NCI-H82 treated with DMSO at 0.1 percent for 48 hours (cell line): ENCODE data around the gene NSUN4.
"Not testable (repeated sequence)": the region's sequence is repeated elsewhere in the genome, so short reads cannot be mapped to it uniquely, and the experiment has no call there.

ENCODE experiments used
- DNase-seq: peaks from one replicate; lab custom pipeline; 2025; ENCODE audit not compliant: unreplicated experiment; lab: John Stamatoyannopoulos, UW

NSUN4 gene

DNA sequence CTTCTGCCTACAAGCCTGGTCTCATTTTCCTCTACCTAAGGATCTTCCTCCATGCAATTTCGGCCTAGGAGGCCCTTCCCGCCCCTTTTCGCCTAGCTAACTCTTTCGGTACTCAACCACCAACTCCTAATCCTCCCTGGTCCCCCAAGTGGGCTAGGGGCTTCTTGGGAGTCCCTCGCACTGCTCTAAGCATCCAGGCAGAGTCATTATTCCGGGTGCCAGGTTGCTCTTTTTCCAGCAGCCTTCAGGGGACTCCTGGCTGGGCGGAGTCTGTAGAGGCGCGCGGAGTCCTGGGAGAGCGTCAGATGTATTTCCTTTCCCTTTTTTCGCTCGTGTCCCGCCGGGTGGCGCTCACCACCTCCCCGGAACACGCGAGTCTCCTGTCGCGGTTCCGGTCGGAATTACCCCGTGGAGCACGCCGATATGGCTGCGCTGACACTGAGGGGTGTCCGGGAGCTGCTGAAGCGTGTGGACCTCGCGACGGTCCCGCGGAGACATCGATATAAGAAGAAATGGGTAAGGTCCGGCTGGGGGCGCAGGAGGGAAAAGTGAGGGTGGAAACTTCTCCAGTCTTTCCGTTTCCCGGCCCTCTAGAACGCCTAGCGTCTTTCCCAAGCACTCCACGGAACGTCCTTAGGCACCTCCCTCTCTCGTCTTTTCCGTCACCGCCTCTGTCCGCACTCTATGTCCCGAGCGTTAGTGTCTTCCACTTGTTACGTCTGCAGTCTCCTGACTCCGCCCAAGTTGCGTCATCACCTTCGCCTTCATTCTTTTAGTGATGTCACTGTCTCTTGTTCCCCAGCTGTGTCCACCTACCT, at the start of gene NSUN4:
Gene NSUN4, plus strand, starts transcription at position 404 of the 818 bp plus-strand sequence. Its CDS starts 20 bp downstream, at position 424.
- DNase-seq = peak; percentile 90

DNA sequence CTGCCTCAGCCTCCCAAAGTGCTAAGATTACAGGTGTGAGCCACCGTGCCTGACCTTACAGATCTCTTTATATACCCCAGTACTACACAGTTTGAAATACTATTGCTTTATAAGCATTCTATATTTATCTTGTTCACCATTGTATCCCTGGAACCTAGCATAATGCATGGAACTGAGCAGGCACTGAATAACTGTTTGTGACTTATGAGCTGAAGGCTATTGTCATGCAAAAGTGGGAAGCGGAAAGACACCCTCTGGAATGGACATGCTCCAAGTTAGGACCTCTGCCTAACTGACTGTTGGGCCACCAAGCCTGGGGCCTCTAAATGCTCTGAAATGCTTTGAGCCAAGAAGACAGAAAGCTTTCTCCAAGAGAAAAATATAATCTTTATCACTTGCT, 45.3 kb upstream of the NSUN4 start:
- no peak for DNase-seq

DNA sequence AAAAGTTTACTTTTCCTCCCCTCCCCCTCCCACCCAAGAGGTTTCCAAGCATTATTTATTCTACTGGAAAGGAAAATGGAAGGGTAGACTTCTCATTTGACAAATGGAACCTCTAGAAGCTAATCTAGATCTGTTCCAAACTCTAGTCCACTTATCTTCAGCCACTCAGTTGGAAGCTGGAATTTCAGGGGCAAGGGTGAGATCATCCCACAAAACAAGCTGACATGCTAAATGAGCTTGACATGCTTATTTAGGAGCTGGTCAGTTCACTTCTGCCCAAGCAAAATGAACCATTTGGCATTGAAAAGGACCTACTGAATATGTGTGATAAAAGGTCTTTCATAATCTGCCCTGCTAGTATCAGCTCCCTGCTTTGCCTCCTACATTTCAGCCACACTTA, 42.2 kb upstream of the NSUN4 start:
- no peak for DNase-seq

DNA sequence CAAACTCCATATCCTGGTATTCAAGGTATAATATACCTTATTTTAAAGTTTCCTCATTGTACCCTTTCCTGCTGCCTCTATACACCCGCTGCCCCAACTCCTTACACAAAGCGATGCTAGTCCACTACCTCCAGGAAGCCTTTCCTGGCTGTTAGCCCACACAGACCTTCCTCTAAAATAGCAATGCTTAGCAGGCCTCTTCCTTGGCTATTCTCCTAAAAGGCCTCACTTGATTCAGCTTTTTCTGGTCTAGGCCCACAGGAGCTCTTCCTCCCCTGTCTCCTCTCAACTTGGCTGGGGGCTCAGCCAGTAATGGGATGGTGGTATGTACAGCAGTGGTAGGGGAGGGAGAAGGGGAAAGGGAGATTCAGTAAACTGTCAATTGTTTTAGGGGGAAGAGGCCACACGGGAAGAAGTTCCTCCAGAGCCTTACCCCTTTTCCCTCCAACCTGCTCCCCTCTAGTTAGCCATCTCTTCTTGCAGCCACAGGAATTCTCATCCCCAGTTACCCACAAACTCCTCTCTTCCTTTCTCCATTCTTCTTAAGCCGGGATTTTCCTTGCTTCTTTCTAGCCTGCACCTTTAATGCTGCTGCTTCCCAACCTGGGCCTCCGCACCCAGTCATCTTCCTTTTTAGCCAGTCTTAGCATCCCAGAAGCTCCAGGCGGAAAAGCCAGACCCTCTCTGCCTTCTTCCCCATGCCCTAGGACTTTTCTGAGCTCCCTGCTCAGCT, 39.8 kb upstream of the NSUN4 start:
- DNase-seq = no peak

DNA sequence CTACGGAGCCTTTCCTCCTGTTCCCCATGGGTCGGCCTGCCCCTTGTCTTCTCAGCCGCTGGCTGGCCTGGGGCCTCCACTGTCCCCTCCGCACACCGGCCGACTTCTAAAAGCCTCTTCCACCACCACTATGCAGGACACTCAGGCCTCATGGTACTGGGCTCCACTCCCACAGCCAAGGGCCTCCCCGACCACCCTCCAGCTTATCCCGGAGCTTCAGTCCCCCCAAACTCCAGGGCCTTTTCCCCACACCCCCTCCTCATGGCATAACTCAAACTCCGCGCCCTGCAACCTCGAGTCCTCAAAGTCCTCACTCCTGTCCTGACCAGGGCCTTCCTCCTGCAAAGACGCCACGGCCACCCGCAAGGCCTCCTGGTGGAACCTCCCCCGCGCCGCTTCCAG, 39.2 kb upstream of the NSUN4 start:
- no peak for DNase-seq

DNA sequence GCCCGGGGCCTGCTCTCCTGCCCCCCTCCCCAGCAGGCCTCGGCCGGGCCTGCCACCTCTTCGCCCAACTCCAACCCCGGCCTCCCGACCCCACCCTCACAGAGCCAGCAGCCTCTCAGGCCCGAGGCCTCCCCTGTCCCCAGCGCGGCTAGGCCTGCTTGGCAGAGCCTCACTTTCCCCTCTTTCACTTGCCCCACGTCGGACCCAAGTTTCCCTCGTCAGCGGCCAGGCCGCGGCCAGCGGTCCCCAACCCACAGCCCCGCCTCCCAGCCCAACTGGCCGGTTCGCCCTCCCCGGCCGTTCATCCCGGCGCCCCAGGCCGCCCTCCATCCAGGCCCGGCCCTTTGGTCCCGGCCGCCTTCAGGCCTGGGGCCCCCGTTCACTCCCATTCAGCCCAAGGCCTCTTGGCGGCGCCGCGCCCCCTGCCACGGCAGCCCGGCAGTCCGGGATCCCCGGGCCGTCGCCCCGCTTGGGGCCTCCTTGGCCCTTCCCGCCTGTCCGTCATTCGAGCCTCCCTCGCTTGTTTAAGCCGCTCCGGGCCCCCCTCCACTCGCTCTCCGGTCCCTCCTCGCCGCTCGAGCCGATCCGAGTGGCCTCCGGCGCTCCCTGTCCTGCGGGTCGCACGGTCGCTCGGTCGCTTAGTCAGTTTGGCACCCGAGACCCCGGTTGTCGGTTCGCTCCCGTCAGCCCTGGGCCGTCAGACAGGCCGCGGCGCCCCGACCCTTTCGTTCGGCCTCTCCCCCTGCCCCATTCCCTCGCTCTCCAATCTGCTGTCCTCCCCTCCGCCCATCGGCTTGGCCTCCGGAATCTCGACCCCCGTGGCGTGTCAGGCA, 38.6 kb upstream of the NSUN4 start:
- DNase-seq = no peak

DNA sequence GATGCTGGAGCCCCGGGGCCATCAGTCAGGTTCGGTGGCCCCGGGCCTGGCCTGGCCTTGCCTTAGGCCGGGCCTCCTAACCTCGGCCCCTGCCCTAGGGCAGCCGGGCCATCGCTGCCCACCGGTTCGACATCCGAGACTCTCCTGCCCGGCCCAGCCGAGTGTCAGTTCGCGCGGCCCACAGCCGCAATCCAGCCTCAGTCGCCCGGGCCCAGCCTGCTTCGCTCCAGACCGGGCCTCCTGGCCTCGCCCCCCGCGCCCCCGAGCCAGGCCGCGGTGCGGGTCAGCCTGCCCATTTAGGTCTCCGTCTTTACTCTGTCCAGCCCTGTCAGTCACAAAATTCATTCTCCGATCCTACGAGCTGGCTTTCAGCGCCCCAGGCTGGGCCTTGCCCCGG, 38.0 kb upstream of the NSUN4 start:
- no peak for DNase-seq

DNA sequence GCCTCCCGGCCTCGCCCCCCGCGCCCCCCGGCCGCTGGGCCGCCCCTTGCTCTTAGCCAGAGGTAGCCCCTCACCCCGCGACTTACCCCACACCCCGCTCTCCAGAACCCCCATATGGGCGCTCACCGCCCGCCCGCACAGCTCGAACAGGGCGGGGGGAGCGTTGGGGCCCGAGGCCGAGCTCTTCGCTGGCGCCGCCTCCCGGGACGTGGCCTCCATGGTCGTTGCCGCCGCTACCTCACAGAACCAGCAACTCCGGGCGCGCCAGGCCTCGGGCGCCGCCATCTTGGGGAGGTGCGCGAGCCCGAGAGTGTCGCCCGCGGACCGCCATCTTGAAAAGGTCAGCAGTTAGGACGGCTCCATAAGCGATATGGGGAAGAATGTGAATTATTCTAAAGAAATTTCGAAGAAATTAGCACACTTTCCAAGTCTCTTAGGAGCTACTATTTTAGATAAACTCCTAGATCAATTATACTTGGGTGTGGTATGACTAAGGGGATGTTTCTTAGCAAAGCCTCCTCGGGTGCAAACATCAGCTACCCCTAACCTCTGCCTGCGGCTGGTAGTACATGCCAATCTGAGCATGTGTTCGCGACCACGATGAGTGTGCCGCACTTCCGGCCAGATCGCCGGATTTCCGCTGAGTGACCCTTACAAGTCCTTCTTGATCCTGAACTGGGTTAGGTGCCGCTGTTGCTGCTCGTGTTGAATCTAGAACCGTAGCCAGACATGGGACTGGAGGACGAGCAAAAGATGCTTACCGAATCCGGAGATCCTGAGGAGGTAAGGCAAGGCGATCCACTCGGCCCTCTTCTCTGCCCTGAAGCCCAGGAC, 37.4 kb upstream of the NSUN4 start, which contains the start of the genes LRRC41 and UQCRH:
Gene LRRC41, minus strand, starts transcription at position 579 of the 834 bp plus-strand sequence. Its CDS starts 294 bp downstream, at position 285.
Gene UQCRH, plus strand, starts transcription at position 661 of the 834 bp plus-strand sequence. Its CDS starts 69 bp downstream, at position 730.
- DNase-seq = peak; percentile 91

DNA sequence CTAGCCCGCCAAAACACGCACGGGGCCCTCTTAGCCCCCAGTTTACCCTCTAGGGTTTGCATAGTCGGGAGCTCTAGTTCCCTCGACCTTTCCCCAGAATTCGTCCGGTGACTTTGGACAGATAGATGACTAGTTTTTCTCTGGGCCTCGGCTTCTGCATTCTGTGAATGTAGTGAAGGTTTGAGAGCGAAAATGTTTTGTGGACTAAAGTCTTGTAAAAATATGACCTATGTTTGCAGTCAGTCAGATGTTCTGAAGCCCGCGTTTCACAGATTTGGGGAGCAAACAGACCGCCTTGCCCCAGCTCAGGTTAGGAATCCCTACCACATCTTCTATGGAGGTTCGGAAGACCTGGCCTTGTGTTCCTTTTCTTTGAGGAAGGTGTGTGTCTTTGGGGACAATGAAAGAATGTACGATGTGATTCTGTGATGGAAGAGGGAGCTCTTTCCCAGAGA, 36.7 kb upstream of the NSUN4 start:
- DNase-seq = no peak

DNA sequence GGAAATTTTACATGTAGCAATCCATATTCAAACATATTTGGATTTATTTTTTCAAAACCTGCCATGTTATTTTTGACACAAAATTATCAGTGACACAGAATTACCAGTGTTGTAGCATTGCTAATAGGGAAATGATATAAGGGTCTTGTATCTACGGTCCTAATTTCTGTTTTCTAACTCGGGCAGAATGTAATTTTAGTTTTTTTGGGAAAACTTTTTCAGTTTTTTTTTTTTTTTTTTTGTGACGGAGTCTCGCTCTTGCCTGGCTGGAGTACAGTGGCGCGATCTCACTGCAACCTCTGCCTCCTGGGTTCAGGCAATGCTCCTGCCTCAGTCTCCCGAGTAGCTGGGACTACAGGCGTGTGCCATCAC, 34.5 kb upstream of the NSUN4 start:
- DNase-seq = no peak

DNA sequence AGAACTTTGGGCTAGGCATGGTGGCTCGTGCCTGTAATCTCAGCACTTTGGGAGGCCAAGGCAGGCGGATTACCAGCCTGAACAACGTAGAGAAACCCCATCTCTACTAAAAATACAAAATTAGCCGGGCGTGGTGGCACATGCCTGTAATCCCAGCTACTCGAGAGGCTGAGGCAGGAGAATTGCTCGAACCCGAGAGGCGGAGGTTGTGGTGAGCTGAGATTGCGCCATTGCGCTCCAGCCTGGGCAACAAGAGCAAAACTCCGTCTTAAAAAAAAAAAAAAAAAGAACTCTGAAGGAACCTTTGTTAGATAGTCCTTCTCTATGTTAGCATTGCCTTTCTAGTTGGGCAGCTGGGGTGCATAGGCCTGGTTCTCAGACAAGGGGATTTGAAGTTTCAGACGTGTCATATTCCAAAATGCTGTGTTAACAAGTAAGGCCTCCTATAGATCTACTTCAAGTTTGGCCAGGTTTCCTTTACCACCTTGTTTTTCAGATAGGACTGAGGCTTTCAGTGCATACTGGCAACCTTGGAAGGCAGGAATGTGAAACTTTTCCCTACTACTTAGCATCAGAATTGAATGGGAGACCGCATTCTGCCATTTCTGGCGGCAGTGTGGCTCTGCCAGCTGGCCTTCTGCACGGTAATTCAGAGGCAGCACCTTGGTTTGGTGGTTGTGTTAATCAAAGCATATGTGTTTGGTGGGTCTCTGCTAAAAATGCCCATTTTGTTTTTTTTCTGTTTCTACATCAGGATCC, 31.0 kb upstream of the NSUN4 start:
- no peak for DNase-seq

DNA sequence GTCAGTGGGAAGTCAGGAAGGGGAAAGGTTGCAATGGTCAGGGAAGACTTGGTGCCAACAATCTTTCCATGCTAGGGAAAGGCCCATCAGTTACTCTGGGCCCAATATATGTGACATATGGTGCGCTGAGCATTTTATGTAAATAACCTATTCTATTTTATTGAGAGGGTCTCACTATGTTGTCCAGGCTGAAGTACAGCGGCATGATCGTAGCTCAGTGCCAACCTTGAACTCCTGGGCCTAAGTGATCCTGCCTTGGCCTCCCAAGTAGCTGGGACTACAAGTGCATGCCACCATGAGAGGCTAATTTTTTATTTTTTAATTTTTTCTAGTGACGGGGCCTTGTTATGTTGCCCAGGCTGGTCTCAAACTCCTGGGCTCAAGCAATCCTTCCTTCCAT, 30.3 kb upstream of the NSUN4 start:
- no peak for DNase-seq

DNA sequence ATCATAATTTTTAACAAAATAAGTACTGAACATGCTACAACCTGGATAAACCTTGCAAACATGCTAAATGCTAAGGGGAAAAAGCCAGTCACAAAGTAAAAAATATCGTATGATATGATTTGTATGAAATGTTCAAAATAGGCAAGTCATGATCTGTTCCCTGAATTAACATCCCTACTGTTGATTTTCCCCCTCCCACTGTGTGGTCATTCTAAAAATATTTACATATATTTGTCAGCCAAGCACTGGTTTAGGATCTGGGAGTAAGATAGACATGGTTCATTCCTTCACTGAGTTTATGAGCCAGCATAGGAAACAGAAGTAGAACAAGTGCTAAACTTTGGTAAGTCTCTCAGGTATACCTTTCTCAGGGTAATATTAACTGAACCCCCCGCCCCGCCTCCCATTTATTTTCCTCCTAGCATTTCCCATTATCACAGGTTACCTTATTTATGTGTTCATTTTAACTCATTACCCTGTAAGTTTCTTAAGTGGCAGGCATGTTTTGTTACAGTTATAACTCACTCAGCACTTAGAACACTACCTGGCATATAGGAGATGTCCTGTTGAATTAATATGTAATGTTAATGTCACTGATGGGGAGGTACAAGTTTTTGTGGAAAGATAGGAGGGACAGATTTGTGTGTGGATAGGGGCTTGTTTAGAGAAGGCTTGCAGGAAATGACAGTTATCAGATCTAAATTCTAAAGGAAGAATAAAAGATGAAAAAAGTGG, 24.8 kb upstream of the NSUN4 start:
- DNase-seq = no peak

DNA sequence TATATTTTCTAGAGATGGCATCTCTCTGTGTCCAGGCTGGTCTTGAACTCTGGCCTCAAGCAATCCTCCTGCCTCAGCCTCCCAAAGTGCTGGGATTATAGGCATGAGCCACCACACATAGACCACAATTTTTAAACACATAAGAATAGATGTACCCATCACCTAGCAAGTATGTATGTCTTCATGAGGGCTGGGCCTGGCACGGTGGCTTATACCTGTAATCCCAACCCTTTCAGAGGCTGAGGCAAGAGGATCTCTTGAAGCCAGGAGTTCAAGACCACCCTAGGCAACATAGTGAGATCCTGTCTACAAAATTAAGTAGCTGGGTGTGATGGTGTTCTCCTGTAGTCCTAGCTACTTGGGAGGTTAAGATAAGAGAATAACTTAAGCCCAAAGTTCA, 23.3 kb upstream of the NSUN4 start:
- no peak for DNase-seq

DNA sequence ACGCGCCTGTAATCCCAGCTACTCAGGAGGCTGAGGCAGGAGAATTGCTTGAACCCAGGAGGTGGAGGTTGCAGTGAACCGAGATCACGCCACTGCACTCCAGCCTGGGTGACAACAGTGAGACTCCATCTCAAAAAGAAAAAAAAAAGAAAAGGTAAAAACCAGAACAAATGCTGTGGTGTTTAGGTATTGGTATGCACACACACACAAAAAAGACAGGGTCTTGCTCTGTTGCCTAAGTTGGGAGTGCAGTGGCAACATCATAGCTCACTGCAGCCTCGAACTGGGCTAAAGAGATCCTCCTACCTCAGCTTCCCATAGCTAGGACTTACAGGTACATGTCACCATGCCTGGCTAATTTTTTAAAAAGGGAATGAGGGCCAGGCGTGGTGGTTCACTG, 21.3 kb upstream of the NSUN4 start:
- not testable (repeated sequence) for DNase-seq

DNA sequence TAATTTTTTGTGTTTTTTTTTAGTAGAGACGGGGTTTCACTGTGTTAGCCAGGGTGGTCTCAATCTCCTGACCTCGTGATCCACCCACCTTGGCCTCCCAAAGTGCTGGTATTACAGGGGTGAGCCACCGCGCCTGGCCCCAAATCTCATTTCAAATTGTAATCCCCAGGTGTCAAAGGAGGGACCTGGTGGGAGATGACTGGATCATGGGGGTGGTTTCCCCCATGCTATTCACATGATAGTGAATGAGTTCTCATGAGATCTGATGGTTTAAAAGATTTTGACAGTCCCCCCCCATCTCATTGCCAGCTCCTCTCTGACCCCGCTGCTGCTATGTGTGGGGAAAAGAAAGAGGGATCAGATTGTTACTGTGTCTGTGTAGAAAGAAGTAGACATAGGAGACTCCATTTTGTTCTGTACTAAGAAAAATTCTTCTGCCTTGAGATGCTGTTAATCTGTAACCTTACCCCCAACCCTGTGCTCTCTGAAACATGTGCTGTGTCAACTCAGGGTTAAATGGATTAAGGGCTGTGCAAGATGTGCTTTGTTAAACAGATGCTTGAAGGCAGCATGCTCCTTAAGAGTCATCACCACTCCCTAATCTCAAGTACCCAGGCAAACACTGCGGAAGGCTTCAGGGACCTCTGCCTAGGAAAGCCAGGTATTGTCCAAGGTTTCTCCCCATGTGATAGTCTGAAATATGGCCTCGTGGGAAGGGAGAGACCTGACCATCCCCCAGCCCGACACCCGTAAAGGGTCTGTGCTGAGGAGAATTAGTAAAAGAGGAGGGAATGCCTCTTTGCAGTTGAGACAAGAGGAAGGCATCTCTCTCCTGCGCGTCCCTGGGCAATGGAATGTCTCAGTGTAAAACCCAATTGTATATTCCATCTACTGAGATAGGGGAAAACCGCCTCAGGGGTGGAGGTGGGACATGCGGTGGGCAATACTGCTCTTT, 20.4 kb upstream of the NSUN4 start:
- DNase-seq = peak; percentile 65

DNA sequence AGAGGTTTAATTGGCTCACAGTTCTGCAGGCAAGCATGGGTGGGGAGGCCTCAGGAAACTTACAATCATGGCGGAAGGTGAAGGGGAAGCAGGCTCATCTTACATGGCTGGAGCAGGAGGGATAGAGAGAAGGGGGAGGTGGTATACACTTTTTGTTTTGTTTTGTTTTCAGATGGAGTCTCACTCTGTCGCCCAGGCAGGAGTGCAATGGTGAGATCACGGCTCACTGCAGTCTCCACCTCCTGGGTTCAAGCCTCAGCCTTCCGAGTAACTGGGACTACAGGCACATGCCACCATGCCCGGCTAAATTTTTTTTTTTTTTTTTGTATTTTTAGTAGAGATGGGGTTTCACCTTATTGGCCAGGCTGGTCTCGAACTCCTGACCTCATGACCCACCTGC, 18.4 kb upstream of the NSUN4 start:
- not testable (repeated sequence) for DNase-seq
